IMR-90 (cell line): Measurements from ENCODE around the gene SERP2. TPM values are rescaled to one million over a fixed set of nuclear protein-coding genes. Genes with fewer than 3 reads are reported as not detected.

Source experiments
- ATAC-seq: fragments of 200-7000 bp; cut with Tn5 transposase; 2 replicates; pipeline ENCODE4 v1.9.1; 2020; ENCODE audit warnings: low read depth, mild to moderate bottlenecking, moderate library complexity
- BruUV-seq: library from RNA; stranded (reverse); fragments of 400-500 nt; replicated peaks from 2 replicates; lab custom pipeline; 2021; lab: Mats Ljungman, UMichigan
- CTCF ChIA-PET: fragments of 300-600 bp; formaldehyde crosslinking; extraction: SDS; loops from one replicate; lab custom pipeline; 2021; ENCODE audit warnings: antibody characterized with exemption; lab: Yijun Ruan, JAX
- POLR2A ChIA-PET: fragments of 300-600 bp; sonication (Branson Sonifier 250); formaldehyde crosslinking; loops from one replicate; lab custom pipeline; 2022; ENCODE audit warnings: antibody characterized with exemption; ENCODE audit not compliant: unreplicated experiment; lab: Charles Lee
- DNase-seq: peaks from one replicate; pipeline ENCODE4 v3.0.0; 2013
- H2AFZ ChIP-seq: replicated peaks from 2 replicates; pipeline ENCODE3; 2013; ENCODE audit warnings: low read length, mild to moderate bottlenecking; ENCODE audit not compliant: poor library complexity
- H2AK5ac ChIP-seq: 2 replicates; pipeline ENCODE4 v1.6.1; 2013; ENCODE audit warnings: low read depth, low read length, inconsistent platforms
- H2AK9ac ChIP-seq: replicated peaks from 2 replicates; pipeline ENCODE3; 2013; ENCODE audit warnings: mild to moderate bottlenecking, low read depth, low read length, moderate library complexity; ENCODE audit not compliant: poor library complexity
- H2BK120ac ChIP-seq: 2 replicates; pipeline ENCODE4 v1.6.1; 2013; ENCODE audit warnings: low read depth, low read length, inconsistent platforms
- H2BK15ac ChIP-seq: 3 replicates; pipeline ENCODE4 v1.6.1; 2013; ENCODE audit warnings: low read depth, low read length, inconsistent platforms
- H2BK20ac ChIP-seq: 2 replicates; pipeline ENCODE4 v1.6.1; 2013; ENCODE audit warnings: low read depth, mild to moderate bottlenecking, inconsistent platforms, low read length, moderate library complexity
- H2BK5ac ChIP-seq: 2 replicates; pipeline ENCODE4 v1.6.1; 2013; ENCODE audit warnings: mild to moderate bottlenecking, low read depth, low read length, inconsistent platforms; ENCODE audit not compliant: poor library complexity, severe bottlenecking
- H3K14ac ChIP-seq: replicated peaks from 2 replicates; pipeline ENCODE4 v1.6.1; 2013; ENCODE audit warnings: low read depth, low read length, inconsistent platforms
- H3K18ac ChIP-seq: 2 replicates; pipeline ENCODE4 v1.6.1; 2013; ENCODE audit warnings: low read depth, low read length, control low read depth
- H3K23ac ChIP-seq: 2 replicates; pipeline ENCODE4 v1.6.1; 2013; ENCODE audit warnings: low read depth, low read length, inconsistent platforms
- H3K27ac ChIP-seq: 2 replicates; pipeline ENCODE4 v1.5.1; 2013; ENCODE audit warnings: mild to moderate bottlenecking, control low read depth, low read length; ENCODE audit not compliant: insufficient read depth
- H3K27me3 ChIP-seq: 2 replicates; pipeline ENCODE4 v1.6.1; 2013; ENCODE audit warnings: low read length; ENCODE audit not compliant: control insufficient read depth, insufficient read depth
- H3K36me3 ChIP-seq: 2 replicates; pipeline ENCODE4 v1.6.1; 2013; ENCODE audit warnings: low read length, mixed read lengths; ENCODE audit not compliant: control insufficient read depth, insufficient read depth
- H3K4ac ChIP-seq: 2 replicates; pipeline ENCODE4 v1.6.1; 2013; ENCODE audit warnings: low read depth, low read length, inconsistent platforms
- H3K4me1 ChIP-seq: 2 replicates; pipeline ENCODE4 v1.6.1; 2013; ENCODE audit warnings: low read length, mixed read lengths; ENCODE audit not compliant: control insufficient read depth, insufficient read depth
- H3K4me2 ChIP-seq: 2 replicates; pipeline ENCODE4 v1.6.1; 2013; ENCODE audit warnings: low read depth, mild to moderate bottlenecking, control low read depth, low read length, moderate library complexity
- H3K4me3 ChIP-seq: 2 replicates; pipeline ENCODE4 v1.5.1; 2013; ENCODE audit warnings: low read depth, mild to moderate bottlenecking, control low read depth, low read length, moderate library complexity; ENCODE audit not compliant: insufficient read depth
- H3K56ac ChIP-seq: 2 replicates; pipeline ENCODE4 v1.6.1; 2013; ENCODE audit warnings: low read length, inconsistent platforms; ENCODE audit not compliant: insufficient read depth; ENCODE audit errors: extremely low read depth
- H3K79me1 ChIP-seq, 2 experiments: 2 replicates each; pipeline ENCODE4 v1.6.1; 2013; ENCODE audit warnings: low read length in 2 of 2, inconsistent platforms in 1 of 2, low read depth in 1 of 2
- H3K9ac ChIP-seq: 2 replicates; pipeline ENCODE4 v1.6.1; 2013; ENCODE audit warnings: low read depth, low read length, control low read depth
- H3K9me1 ChIP-seq: 2 replicates; pipeline ENCODE4 v1.6.1; 2013; ENCODE audit warnings: low read length, inconsistent platforms; ENCODE audit not compliant: insufficient read depth
- H3K9me3 ChIP-seq: 2 replicates; pipeline ENCODE4 v1.6.1; 2013; ENCODE audit warnings: low read length; ENCODE audit not compliant: control insufficient read depth, insufficient read depth
- H4K20me1 ChIP-seq: 2 replicates; pipeline ENCODE4 v1.6.1; 2013; ENCODE audit warnings: low read length, inconsistent platforms; ENCODE audit not compliant: insufficient read depth
- H4K5ac ChIP-seq: 2 replicates; pipeline ENCODE4 v1.6.1; 2013; ENCODE audit warnings: mild to moderate bottlenecking, low read depth, low read length, control low read depth
- H4K8ac ChIP-seq, 2 experiments: 2 replicates each; pipeline ENCODE4 v1.6.1; 2013; ENCODE audit warnings: low read depth in 2 of 2, low read length in 2 of 2, control low read depth in 1 of 2, inconsistent platforms in 1 of 2
- H4K91ac ChIP-seq: 2 replicates; pipeline ENCODE4 v1.6.1; 2013; ENCODE audit warnings: low read depth, low read length, inconsistent platforms; ENCODE audit not compliant: insufficient read depth
- BHLHE40 ChIP-seq: fragments of 150-350 bp; IDR thresholded peaks from 2 replicates; pipeline ENCODE4 v1.6.1; 2016; ENCODE audit warnings: mild to moderate bottlenecking, low read depth, low read length
- CEBPB ChIP-seq: IDR thresholded peaks from 2 replicates; pipeline ENCODE4 v1.6.1; 2012; ENCODE audit warnings: low read depth, low read length, improper control_type of control experiment
- CHD1 ChIP-seq: IDR thresholded peaks from 2 replicates; pipeline ENCODE4 v1.6.1; 2012; ENCODE audit warnings: low read depth, low read length, improper control_type of control experiment
- FOS ChIP-seq: fragments of 150-350 bp; IDR thresholded peaks from 2 replicates; pipeline ENCODE4 v1.6.1; 2016; ENCODE audit warnings: low read depth, low read length
- MAFK ChIP-seq: IDR thresholded peaks from 2 replicates; pipeline ENCODE4 v1.6.1; 2012; ENCODE audit warnings: low read depth, low read length, improper control_type of control experiment
- MAZ ChIP-seq: IDR thresholded peaks from 2 replicates; pipeline ENCODE4 v1.6.1; 2012; ENCODE audit warnings: low read depth, mild to moderate bottlenecking, low read length, improper control_type of control experiment, moderate library complexity, borderline replicate concordance
- MXI1 ChIP-seq: IDR thresholded peaks from 2 replicates; pipeline ENCODE4 v1.6.1; 2012; ENCODE audit warnings: low read depth, mild to moderate bottlenecking, low read length, moderate library complexity, borderline replicate concordance
- NFE2L2 ChIP-seq: fragments of 150-350 bp; IDR thresholded peaks from 2 replicates; pipeline ENCODE4 v1.6.1; 2016; ENCODE audit warnings: low read depth, mild to moderate bottlenecking, low read length
- POLR2A ChIP-seq: IDR thresholded peaks from 2 replicates; pipeline ENCODE4 v1.6.1; 2012; ENCODE audit warnings: mild to moderate bottlenecking, low read depth, low read length
- RAD21 ChIP-seq: IDR thresholded peaks from 2 replicates; pipeline ENCODE4 v1.6.1; 2012; ENCODE audit warnings: low read length, improper control_type of control experiment
- RCOR1 ChIP-seq: IDR thresholded peaks from 2 replicates; pipeline ENCODE4 v1.6.1; 2012; ENCODE audit warnings: mild to moderate bottlenecking, low read length, improper control_type of control experiment; ENCODE audit not compliant: insufficient replicate concordance
- RFX5 ChIP-seq: IDR thresholded peaks from 2 replicates; pipeline ENCODE4 v1.8.0; 2012; ENCODE audit warnings: low read depth, mild to moderate bottlenecking, low read length, moderate library complexity
- SMC3 ChIP-seq: fragments of 150-350 bp; IDR thresholded peaks from 2 replicates; pipeline ENCODE4 v1.6.1; 2016; ENCODE audit warnings: low read depth, mild to moderate bottlenecking, antibody characterized with exemption, low read length, moderate library complexity
- WGBS, 2 experiments: methylation state at CpG; one replicate each; pipeline versions ENCODE4 v1.1.5 to v1.1.7; 2013; ENCODE audit warnings: missing lambda C conversion rate in 2 of 2; ENCODE audit not compliant: insufficient read length in 1 of 2; ENCODE audit errors: extremely low coverage in 2 of 2; 5-methylcytosine and 5-hydroxymethylcytosine counted together
- dilution Hi-C: fragments of 300-500 bp; cut with HindIII; formaldehyde crosslinking; loops from one replicate; pipeline ENCODE4 v1.14.3; 2018; ENCODE audit warnings: low sequenced_read_pairs; ENCODE audit not compliant: unreplicated experiment
- in situ Hi-C: fragments of 300-500 bp; cut with MboI; formaldehyde crosslinking; loops from 3 replicates; pipeline ENCODE4 v1.14.3; 2019; ENCODE audit warnings: low sequenced_read_pairs, inconsistent platforms, mixed read lengths
- intact Hi-C: fragments of 100-400 bp; cut with micrococcal nuclease; formaldehyde crosslinking; loops from 2 replicates; pipeline ENCODE4 v1.10.0; 2022
- polyA plus RNA-seq, 3 experiments: library from polyadenylated mRNA; depleted of rRNA; stranded (reverse); fragments of >200 nt; gene quantifications; 2 replicates each; pipeline ENCODE4 v1.2.3, GENCODE V29; 2012; ENCODE audit warnings: low replicate concordance in 1 of 3
- total RNA-seq: library from RNA; depleted of rRNA; stranded (reverse); fragments of >200 nt; gene quantifications from 2 replicates; pipeline ENCODE4 v1.2.3, GENCODE V29; 2012
- TF ChIP-seq, protein P1 (sequence below): conservative IDR thresholded peaks from 2 replicates; pipeline ENCODE4 v1.5.1; 2012; ENCODE audit warnings: mild to moderate bottlenecking, low read depth, low read length, improper control_type of control experiment
- TF ChIP-seq, protein P2 (sequence below): fragments of 150-350 bp; IDR thresholded peaks from 2 replicates; pipeline ENCODE4 v1.6.1; 2016; ENCODE audit warnings: low read depth, mild to moderate bottlenecking, low read length, moderate library complexity, borderline replicate concordance
- TF ChIP-seq, protein P3 (sequence below): fragments of 150-350 bp; IDR thresholded peaks from 2 replicates; pipeline ENCODE4 v1.6.1; 2017; ENCODE audit warnings: mild to moderate bottlenecking, antibody characterized with exemption, low read length, low read depth

The SERP2 gene
- total and polyA plus RNA-seq, 2 of the 4 experiments (the other 2 are of a cell fraction): 0.54 to 1.4 TPM

DNA sequence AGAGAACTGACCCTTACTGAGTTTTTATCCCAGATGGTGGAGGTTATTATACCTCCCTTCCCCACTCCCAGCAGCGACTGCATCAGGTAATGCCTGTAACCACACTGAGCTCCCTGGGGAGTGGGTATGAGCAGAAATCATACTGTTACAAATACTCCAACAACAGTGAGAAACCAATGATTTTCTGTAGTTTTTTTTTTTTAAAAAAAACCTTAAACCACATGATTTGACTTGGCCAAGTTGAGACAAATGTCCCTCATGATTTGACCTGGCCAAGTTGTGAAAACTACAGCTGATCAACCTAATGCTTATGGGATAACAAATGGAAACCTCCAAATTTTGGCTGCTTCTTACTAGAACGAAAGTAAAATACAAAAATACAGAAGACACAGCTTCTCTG lies 33.1 kb upstream of the SERP2 start:
- CTCF ChIA-PET: interaction anchor here (0.6 kb wide), 1 partner anchor 87 kb away, joined by 4 read pairs; no protein-coding TSS in a partner anchor
- in situ Hi-C loops: no loop called here

More for the DNA sequence above, 33.1 kb upstream of the SERP2 start:
- no peaks in the 10 kb centered on the region for H3K36me3 ChIP-seq
- no peak overlapping the region for H3K4ac ChIP-seq
- H3K9ac ChIP-seq: no peak overlapping the region
- intact Hi-C loops: no loop called here
- no peak overlapping the region for H3K14ac ChIP-seq
- no peak overlapping the region for H2BK20ac ChIP-seq
- no peaks in the 10 kb centered on the region for H3K4me1 ChIP-seq
- no CpG with 5 or more reads among the region's 2 CpGs for WGBS, 2 experiments
- no peak overlapping the region for H2AK9ac ChIP-seq
- no peak overlapping the region for H4K91ac ChIP-seq
- no peak overlapping the region for H3K23ac ChIP-seq
- TF ChIP-seq, protein P1, sequence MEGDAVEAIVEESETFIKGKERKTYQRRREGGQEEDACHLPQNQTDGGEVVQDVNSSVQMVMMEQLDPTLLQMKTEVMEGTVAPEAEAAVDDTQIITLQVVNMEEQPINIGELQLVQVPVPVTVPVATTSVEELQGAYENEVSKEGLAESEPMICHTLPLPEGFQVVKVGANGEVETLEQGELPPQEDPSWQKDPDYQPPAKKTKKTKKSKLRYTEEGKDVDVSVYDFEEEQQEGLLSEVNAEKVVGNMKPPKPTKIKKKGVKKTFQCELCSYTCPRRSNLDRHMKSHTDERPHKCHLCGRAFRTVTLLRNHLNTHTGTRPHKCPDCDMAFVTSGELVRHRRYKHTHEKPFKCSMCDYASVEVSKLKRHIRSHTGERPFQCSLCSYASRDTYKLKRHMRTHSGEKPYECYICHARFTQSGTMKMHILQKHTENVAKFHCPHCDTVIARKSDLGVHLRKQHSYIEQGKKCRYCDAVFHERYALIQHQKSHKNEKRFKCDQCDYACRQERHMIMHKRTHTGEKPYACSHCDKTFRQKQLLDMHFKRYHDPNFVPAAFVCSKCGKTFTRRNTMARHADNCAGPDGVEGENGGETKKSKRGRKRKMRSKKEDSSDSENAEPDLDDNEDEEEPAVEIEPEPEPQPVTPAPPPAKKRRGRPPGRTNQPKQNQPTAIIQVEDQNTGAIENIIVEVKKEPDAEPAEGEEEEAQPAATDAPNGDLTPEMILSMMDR: no peak
- TF ChIP-seq CHD1 (no peak), POLR2A (no peak), CEBPB (no peak), SMC3 (no peak), BHLHE40 (no peak), MAZ (no peak), RCOR1 (no peak), FOS (no peak), RAD21 (no peak), MXI1 (no peak), RFX5 (no peak), NFE2L2 (no peak), MAFK (no peak)
- TF ChIP-seq, protein P2, sequence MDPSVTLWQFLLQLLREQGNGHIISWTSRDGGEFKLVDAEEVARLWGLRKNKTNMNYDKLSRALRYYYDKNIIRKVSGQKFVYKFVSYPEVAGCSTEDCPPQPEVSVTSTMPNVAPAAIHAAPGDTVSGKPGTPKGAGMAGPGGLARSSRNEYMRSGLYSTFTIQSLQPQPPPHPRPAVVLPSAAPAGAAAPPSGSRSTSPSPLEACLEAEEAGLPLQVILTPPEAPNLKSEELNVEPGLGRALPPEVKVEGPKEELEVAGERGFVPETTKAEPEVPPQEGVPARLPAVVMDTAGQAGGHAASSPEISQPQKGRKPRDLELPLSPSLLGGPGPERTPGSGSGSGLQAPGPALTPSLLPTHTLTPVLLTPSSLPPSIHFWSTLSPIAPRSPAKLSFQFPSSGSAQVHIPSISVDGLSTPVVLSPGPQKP: no peak
- TF ChIP-seq, protein P3, sequence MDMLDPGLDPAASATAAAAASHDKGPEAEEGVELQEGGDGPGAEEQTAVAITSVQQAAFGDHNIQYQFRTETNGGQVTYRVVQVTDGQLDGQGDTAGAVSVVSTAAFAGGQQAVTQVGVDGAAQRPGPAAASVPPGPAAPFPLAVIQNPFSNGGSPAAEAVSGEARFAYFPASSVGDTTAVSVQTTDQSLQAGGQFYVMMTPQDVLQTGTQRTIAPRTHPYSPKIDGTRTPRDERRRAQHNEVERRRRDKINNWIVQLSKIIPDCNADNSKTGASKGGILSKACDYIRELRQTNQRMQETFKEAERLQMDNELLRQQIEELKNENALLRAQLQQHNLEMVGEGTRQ: no peak
- no TSS peak for BruUV-seq
- no peak overlapping the region for H4K5ac ChIP-seq
- H2AK5ac ChIP-seq: no peak overlapping the region
- H2BK15ac ChIP-seq: no peak overlapping the region
- H3K18ac ChIP-seq: no peak overlapping the region
- H3K27ac ChIP-seq: no peak overlapping the region
- ATAC-seq (no peak), DNase-seq (no peak)
- POLR2A ChIA-PET: no interaction called here
- no peak overlapping the region for H3K4me2 ChIP-seq
- H3K9me1 ChIP-seq: no peaks in the 10 kb centered on the region
- H3K79me1 ChIP-seq: no peaks in the 10 kb centered on the region
- no peak overlapping the region for H4K8ac ChIP-seq
- H3K27me3 ChIP-seq: 0 out of 2 replicates have a peak, but pooled peaks cover 3% of the 10 kb centered on the region
- no peak overlapping the region for H2BK5ac ChIP-seq
- dilution Hi-C loops: no loop called here
- H3K4me3 ChIP-seq: no peak overlapping the region
- H2BK120ac ChIP-seq: no peak overlapping the region
- H4K20me1 ChIP-seq: no peaks in the 10 kb centered on the region
- no peak overlapping the region for H3K56ac ChIP-seq
- H2AFZ ChIP-seq: no peak overlapping the region
- H3K9me3 ChIP-seq: peaks cover 4% of the 10 kb centered on the region
